CD4-positive, alpha-beta T cell (primary cell): Measurements from ENCODE around the gene GDF2. TPM values are rescaled to one million over a fixed set of nuclear protein-coding genes. Genes with fewer than 3 reads are reported as not detected.

ENCODE experiments used
- ATAC-seq: fragments of 200-7000 bp; cut with Tn5 transposase; one replicate; pipeline ENCODE4 v1.10.0; 2022; ENCODE audit warnings: mild to moderate bottlenecking; ENCODE audit not compliant: poor library complexity
- CTCF ChIA-PET: fragments of 350-600 bp; sonication (Branson Sonifier 250); formaldehyde crosslinking; loops from one replicate; lab custom pipeline; 2021; ENCODE audit warnings: antibody characterized with exemption, inconsistent platforms; lab: Charles Lee
- POLR2A ChIA-PET: fragments of 350-600 bp; sonication (Branson Sonifier 250); formaldehyde crosslinking; loops from one replicate; lab custom pipeline; 2021; ENCODE audit warnings: antibody characterized with exemption, inconsistent platforms; lab: Charles Lee
- DNase-seq, 14 experiments: peaks; one replicate each; pipeline ENCODE4 v3.0.0-alpha.2; 2013 to 2020; ENCODE audit warnings: mixed read lengths in 2 of 14
- H3K27ac ChIP-seq, 2 donors: one replicate each; pipeline versions ENCODE4 v1.5.1 to v1.7.0; 2013; ENCODE audit warnings: low read length in 2 of 2, low read depth in 1 of 2, mild to moderate bottlenecking in 1 of 2
- H3K27me3 ChIP-seq, 2 experiments: 1 replicate in 1 of 2; 2 replicates in 1 of 2; pipeline versions ENCODE4 v1.6.1 to v1.7.0; 2013; ENCODE audit warnings: low read length in 2 of 2, control low read depth in 1 of 2, mild to moderate bottlenecking in 1 of 2, moderate library complexity in 1 of 2; ENCODE audit not compliant: insufficient read depth in 2 of 2, control insufficient read depth in 1 of 2
- H3K36me3 ChIP-seq: one replicate; pipeline ENCODE4 v1.6.1; 2013; ENCODE audit warnings: low read length, control low read depth; ENCODE audit not compliant: insufficient read depth
- H3K4me1 ChIP-seq: one replicate; pipeline ENCODE4 v1.6.1; 2013; ENCODE audit warnings: low read length, control low read depth; ENCODE audit not compliant: insufficient read depth
- H3K4me3 ChIP-seq: one replicate; pipeline ENCODE4 v1.5.1; 2013; ENCODE audit warnings: mild to moderate bottlenecking, low read length, moderate library complexity
- H3K9me3 ChIP-seq, 2 experiments: 1 replicate in 1 of 2; 2 replicates in 1 of 2; pipeline versions ENCODE4 v1.6.1 to v1.7.0; 2013; ENCODE audit warnings: low read length in 2 of 2, mild to moderate bottlenecking in 2 of 2, control low read depth in 1 of 2, moderate library complexity in 1 of 2; ENCODE audit not compliant: control insufficient read depth in 1 of 2, insufficient read depth in 1 of 2
- H3K27ac Mint-ChIP-seq: one replicate; pipeline ENCODE4 v1.8.0; 2020; ENCODE audit warnings: mixed read lengths
- H3K27me3 Mint-ChIP-seq: one replicate; pipeline ENCODE4 v1.8.0; 2021; ENCODE audit warnings: mixed read lengths
- H3K36me3 Mint-ChIP-seq: one replicate; pipeline ENCODE4 v1.8.0; 2021; ENCODE audit warnings: low read depth, mixed read lengths
- H3K4me1 Mint-ChIP-seq: one replicate; pipeline ENCODE4 v1.8.0; 2021; ENCODE audit warnings: low read depth, mixed read lengths
- H3K4me3 Mint-ChIP-seq: one replicate; pipeline ENCODE4 v1.8.0; 2020; ENCODE audit warnings: mild to moderate bottlenecking, mixed read lengths
- H3K9me3 Mint-ChIP-seq: one replicate; pipeline ENCODE4 v1.8.0; 2020; ENCODE audit warnings: mixed read lengths
- CTCF ChIP-seq: fragments of 200-600 bp; IDR thresholded peaks from one replicate; pipeline ENCODE4 v1.8.0; 2022; ENCODE audit warnings: antibody characterized with exemption, mild to moderate bottlenecking
- intact Hi-C, 2 experiments: fragments of 100-400 bp; cut with DNase I in 1 of 2; cut with micrococcal nuclease in 1 of 2; formaldehyde crosslinking; loops; one replicate each; pipeline versions ENCODE4 v1.15.1 to v1.9.0; 2023 to 2025; cut with DNase I, micrococcal nuclease
- total RNA-seq, 174 experiments: library from RNA in 2 of 174; stranded (reverse) in 2 of 174; gene quantifications; one replicate each; pipeline ENCODE4 v1.2.3 and lab custom pipeline; 2021 to 2026

Gene GDF2
- total RNA-seq, 2 experiments from 2014 or later = not detected

GRCh38 chr10:47277352-47278151 lies 44.7 kb upstream of the GDF2 start:
- no peaks in the 10 kb centered on the region for H3K36me3 ChIP-seq
- H3K27me3 ChIP-seq = no peaks in the 10 kb centered on the region
- Mint-ChIP-seq H3K27ac (peak overlapping the region; percentile 13), H3K27me3 (no peaks in the 10 kb centered on the region), H3K4me3 (no peak overlapping the region), H3K4me1 (peaks cover 32% of the 10 kb centered on the region), H3K36me3 (no peaks in the 10 kb centered on the region), H3K9me3 (no peaks in the 10 kb centered on the region)
- no peak for TF ChIP-seq CTCF
- H3K4me3 ChIP-seq = no peak overlapping the region
- CTCF ChIA-PET = no interaction called here
- H3K27ac ChIP-seq = no peak overlapping the region
- peaks cover 32% of the 10 kb centered on the region for H3K4me1 ChIP-seq
- DNase-seq (peak in 11 of 14 experiments; percentile 36 to 78 (median 46)), ATAC-seq (peak; percentile 90)
- no peaks in the 10 kb centered on the region for H3K9me3 ChIP-seq
- intact Hi-C loops = no loop called here
- POLR2A ChIA-PET = interaction anchor here (1.0 to 3.1 kb wide), 2 partner anchors 9 to 17 kb away, joined by 4 to 13 read pairs; no protein-coding TSS in a partner anchor

- Histone ChIP-seq H3K27ac (no peak overlapping the region), H3K4me1 (peaks cover 32% of the 10 kb centered on the region), H3K27me3 (no peaks in the 10 kb centered on the region), H3K4me3 (no peak overlapping the region), H3K9me3 (no peaks in the 10 kb centered on the region), H3K36me3 (no peaks in the 10 kb centered on the region)
- ATAC-seq = no peak
- intact Hi-C loops = no loop called here
- no peak for DNase-seq
- no peak for TF ChIP-seq CTCF
- Mint-ChIP-seq H3K9me3 (no peaks in the 10 kb centered on the region), H3K4me1 (peaks cover 32% of the 10 kb centered on the region), H3K36me3 (no peaks in the 10 kb centered on the region), H3K27me3 (no peaks in the 10 kb centered on the region), H3K27ac (no peak overlapping the region), H3K4me3 (no peak overlapping the region)
- POLR2A ChIA-PET = interaction anchor here (0.9 to 3.1 kb wide), 3 partner anchors 9 to 33 kb away, joined by 3 to 13 read pairs (median 4); no protein-coding TSS in a partner anchor
- CTCF ChIA-PET = no interaction called here
Measured at GRCh38 chr10:47278152-47278473, 44.1 kb upstream of the GDF2 start.

GRCh38 chr10:47278720-47279119 lies 43.5 kb upstream of the GDF2 start:
- CTCF ChIA-PET = no interaction called here
- H3K36me3 ChIP-seq = no peaks in the 10 kb centered on the region
- no peaks in the 10 kb centered on the region for H3K27me3 ChIP-seq
- no peaks in the 10 kb centered on the region for H3K27me3 Mint-ChIP-seq
- H3K9me3 ChIP-seq = no peaks in the 10 kb centered on the region
- H3K27ac ChIP-seq = no peak overlapping the region
- ATAC-seq (no peak), DNase-seq (no peak)
- no peak overlapping the region for H3K4me3 Mint-ChIP-seq
- H3K4me1 ChIP-seq = peaks cover 32% of the 10 kb centered on the region
- H3K4me1 Mint-ChIP-seq = peaks cover 32% of the 10 kb centered on the region
- H3K27ac Mint-ChIP-seq = peak overlapping the region; percentile 33
- no peak for TF ChIP-seq CTCF
- POLR2A ChIA-PET = interaction anchor here (0.9 to 1.3 kb wide), 2 partner anchors 18 to 33 kb away, joined by 3 to 4 read pairs; no protein-coding TSS in a partner anchor
- no peak overlapping the region for H3K4me3 ChIP-seq
- H3K9me3 Mint-ChIP-seq = no peaks in the 10 kb centered on the region
- intact Hi-C loops = no loop called here
- no peaks in the 10 kb centered on the region for H3K36me3 Mint-ChIP-seq
